ENCODE measurements around the gene WDTC1. TPM values are rescaled to one million over a fixed set of nuclear protein-coding genes. Genes with fewer than 3 reads are reported as not detected.
A peak's percentile ranks its signal among the peaks of the same experiment; 100 is the strongest.

Gene WDTC1
- total and polyA plus RNA-seq, 2 of the 13 experiments (the other 11 are each of a cell fraction or from before 2014, with no cell fraction given): 5.5 TPM

- TF ChIP-seq ZNF253 (CRISPR knock-in tag; IDR thresholded peaks at IDR 0.05; ENCODE audit: borderline replicate concordance): no peak
- no peak for TF ChIP-seq DNMT1 (CRISPR knock-in tag; IDR thresholded peaks at IDR 0.05)
- 0 out of 2 replicates have a peak, but pooled peaks have one; percentile 34 for TF ChIP-seq ZSCAN21 (CRISPR knock-in tag; IDR thresholded peaks at IDR 0.05; ENCODE audit: borderline replicate concordance)
- TF ChIP-seq, protein P1, sequence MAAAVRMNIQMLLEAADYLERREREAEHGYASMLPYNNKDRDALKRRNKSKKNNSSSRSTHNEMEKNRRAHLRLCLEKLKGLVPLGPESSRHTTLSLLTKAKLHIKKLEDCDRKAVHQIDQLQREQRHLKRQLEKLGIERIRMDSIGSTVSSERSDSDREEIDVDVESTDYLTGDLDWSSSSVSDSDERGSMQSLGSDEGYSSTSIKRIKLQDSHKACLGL (CRISPR knock-in tag; IDR thresholded peaks at IDR 0.05): no peak
- TF ChIP-seq NAIF1 (CRISPR knock-in tag; IDR thresholded peaks at IDR 0.05; ENCODE audit: borderline replicate concordance): no peak
- TF ChIP-seq NR2F6 (IDR thresholded peaks at IDR 0.05): no peak
- TF ChIP-seq NR2F6 (CRISPR knock-in tag; IDR thresholded peaks at IDR 0.05): 0 out of 2 replicates have a peak, but pooled peaks have one; percentile 10
- no peak; the same call in 1 of the 2 replicates for TF ChIP-seq MXD4 (CRISPR knock-in tag; IDR thresholded peaks at IDR 0.05)
- TF ChIP-seq FOXA1 (IDR thresholded peaks at IDR 0.05): no peak
- TF ChIP-seq FOXA1 (CRISPR knock-in tag; IDR thresholded peaks at IDR 0.05): no peak
- TF ChIP-seq SMYD3 (CRISPR knock-in tag; IDR thresholded peaks at IDR 0.05): no peak
- peak; percentile 33; the same call in 1 of the 2 replicates for TF ChIP-seq TBX2 (CRISPR knock-in tag; IDR thresholded peaks at IDR 0.05; ENCODE audit: borderline replicate concordance)
- TF ChIP-seq KAT7 (CRISPR knock-in tag; IDR thresholded peaks at IDR 0.05; ENCODE audit: borderline replicate concordance): 0 out of 2 replicates have a peak, but pooled peaks have one; percentile 47
- TF ChIP-seq ZNF619 (CRISPR knock-in tag; IDR thresholded peaks at IDR 0.05): no peak; the same call in 1 of the 2 replicates
- no peak for TF ChIP-seq FUBP1 (CRISPR knock-in tag; IDR thresholded peaks at IDR 0.05; ENCODE audit: borderline replicate concordance)
- peak; percentile 73 for TF ChIP-seq HNRNPLL (IDR thresholded peaks at IDR 0.05; ENCODE audit: low read depth, low read length, poor library complexity, severe bottlenecking)
- TF ChIP-seq ZNF274 (CRISPR knock-in tag; IDR thresholded peaks at IDR 0.05): no peak
- TF ChIP-seq, protein P2, sequence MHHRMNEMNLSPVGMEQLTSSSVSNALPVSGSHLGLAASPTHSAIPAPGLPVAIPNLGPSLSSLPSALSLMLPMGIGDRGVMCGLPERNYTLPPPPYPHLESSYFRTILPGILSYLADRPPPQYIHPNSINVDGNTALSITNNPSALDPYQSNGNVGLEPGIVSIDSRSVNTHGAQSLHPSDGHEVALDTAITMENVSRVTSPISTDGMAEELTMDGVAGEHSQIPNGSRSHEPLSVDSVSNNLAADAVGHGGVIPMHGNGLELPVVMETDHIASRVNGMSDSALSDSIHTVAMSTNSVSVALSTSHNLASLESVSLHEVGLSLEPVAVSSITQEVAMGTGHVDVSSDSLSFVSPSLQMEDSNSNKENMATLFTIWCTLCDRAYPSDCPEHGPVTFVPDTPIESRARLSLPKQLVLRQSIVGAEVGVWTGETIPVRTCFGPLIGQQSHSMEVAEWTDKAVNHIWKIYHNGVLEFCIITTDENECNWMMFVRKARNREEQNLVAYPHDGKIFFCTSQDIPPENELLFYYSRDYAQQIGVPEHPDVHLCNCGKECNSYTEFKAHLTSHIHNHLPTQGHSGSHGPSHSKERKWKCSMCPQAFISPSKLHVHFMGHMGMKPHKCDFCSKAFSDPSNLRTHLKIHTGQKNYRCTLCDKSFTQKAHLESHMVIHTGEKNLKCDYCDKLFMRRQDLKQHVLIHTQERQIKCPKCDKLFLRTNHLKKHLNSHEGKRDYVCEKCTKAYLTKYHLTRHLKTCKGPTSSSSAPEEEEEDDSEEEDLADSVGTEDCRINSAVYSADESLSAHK (CRISPR knock-in tag; IDR thresholded peaks at IDR 0.05; ENCODE audit: borderline replicate concordance): 0 out of 2 replicates have a peak, but pooled peaks have one; percentile 37
- peak; percentile 49; the same call in 1 of the 2 replicates for TF ChIP-seq ZFP91 (CRISPR knock-in tag; IDR thresholded peaks at IDR 0.05; ENCODE audit: borderline replicate concordance)
- no peak for TF ChIP-seq ZNF431 (CRISPR knock-in tag; IDR thresholded peaks at IDR 0.05; ENCODE audit: borderline replicate concordance, low read depth)
- TF ChIP-seq HOXA5 (CRISPR knock-in tag; IDR thresholded peaks at IDR 0.05): 0 out of 2 replicates have a peak, but pooled peaks have one; percentile 45
- peak; percentile 56 for TF ChIP-seq MYC (CRISPR knock-in tag; IDR thresholded peaks at IDR 0.05; ENCODE audit: borderline replicate concordance)
- no peak for TF ChIP-seq ZNF652 (CRISPR knock-in tag; IDR thresholded peaks at IDR 0.05; ENCODE audit: borderline replicate concordance, low read depth)
- 0 out of 2 replicates have a peak, but pooled peaks have one; percentile 38 for TF ChIP-seq FOXJ3 (CRISPR knock-in tag; IDR thresholded peaks at IDR 0.05; ENCODE audit: borderline replicate concordance)
Measured at GRCh38 chr1:27357281-27358037, 123.0 kb downstream of the WDTC1 start (continued).
